Peyer's patch (tissue), 4 donors: Measurements from ENCODE around the gene FBXO9. TPM values are rescaled to one million over a fixed set of nuclear protein-coding genes. Genes with fewer than 3 reads are reported as not detected.

ENCODE experiments used
- DNase-seq, 3 donors: peaks; one replicate each; pipeline ENCODE4 v3.0.0-alpha.2; 2017 to 2019
- H3K27ac ChIP-seq, 4 donors: fragments of 200-600 bp; sonication (generic); one replicate each; pipeline ENCODE4 v1.5.1; 2016 to 2019
- H3K27me3 ChIP-seq, 2 donors: fragments of 200-600 bp; sonication (generic); one replicate each; pipeline ENCODE4 v1.5.1; 2019
- H3K36me3 ChIP-seq, 3 donors: fragments of 200-600 bp; sonication (generic); one replicate each; pipeline ENCODE4 v1.5.1; 2016 to 2019
- H3K4me1 ChIP-seq, 4 donors: fragments of 200-600 bp; sonication (generic); one replicate each; pipeline ENCODE4 v1.5.1; 2016 to 2019
- H3K4me3 ChIP-seq, 4 donors: fragments of 200-600 bp; sonication (generic); 1 replicate in 3 of 4; 2 replicates in 1 of 4; pipeline ENCODE4 v1.5.1; 2016 to 2019; ENCODE audit warnings: mild to moderate bottlenecking in 1 of 4
- H3K9me3 ChIP-seq, 4 donors: fragments of 200-600 bp; sonication (generic); one replicate each; pipeline ENCODE4 v1.5.1; 2016 to 2019; ENCODE audit warnings: mild to moderate bottlenecking in 1 of 4
- CTCF ChIP-seq, 6 experiments: fragments of 450-650 bp in 4 of 6; fragments of 200-600 bp in 2 of 6; sonication (generic) in 1 of 6; IDR thresholded peaks; one replicate each; pipeline ENCODE4 v1.5.1; 2017 to 2019; ENCODE audit warnings: antibody characterized with exemption in 6 of 6, mild to moderate bottlenecking in 3 of 6, moderate library complexity in 1 of 6
- POLR2A ChIP-seq, 2 donors: fragments of 450-650 bp; IDR thresholded peaks; one replicate each; pipeline ENCODE4 v1.5.1; 2017; ENCODE audit warnings: antibody characterized with exemption in 2 of 2, mild to moderate bottlenecking in 2 of 2, moderate library complexity in 2 of 2
- total RNA-seq, 4 donors: library from RNA; depleted of rRNA; stranded (reverse); fragments of >200 nt; gene quantifications; one replicate each; pipeline ENCODE4 v1.1.0, GENCODE V29; 2016

FBXO9 gene
- total RNA-seq, 4 donors from 2014 or later = 62.5 to 109 (median 76.6) TPM

- TF ChIP-seq POLR2A (IDR thresholded peaks at IDR 0.05) (no peak), CTCF (IDR thresholded peaks at IDR 0.05) (peak in 2 of 6 experiments; percentile 17 to 35)
- no peaks in the 10 kb centered on the region for H3K27me3 ChIP-seq
- peak; percentile 96 to 99 (median 97) for DNase-seq
- H3K4me1 ChIP-seq = peaks cover 0 to 37% (median 4%) of the 10 kb centered on the region in 4 donors
- H3K36me3 ChIP-seq = no peaks in the 10 kb centered on the region
- peak overlapping the region; percentile 84 to 95 (median 90) for H3K27ac ChIP-seq
- H3K9me3 ChIP-seq = no peaks in the 10 kb centered on the region
- H3K4me3 ChIP-seq = peak overlapping the region; percentile 92 to 99 (median 94)
Measured at GRCh38 chr6:53064726-53065265, 408 bp upstream of the FBXO9 start.

- Histone ChIP-seq H3K36me3 (no peaks in the 10 kb centered on the region), H3K27me3 (no peaks in the 10 kb centered on the region), H3K4me1 (peaks cover 0 to 28% (median 4%) of the 10 kb centered on the region in 4 donors), H3K4me3 (peak overlapping the region; percentile 92 to 99 (median 94)), H3K27ac (peak overlapping the region; percentile 84 to 95 (median 90)), H3K9me3 (no peaks in the 10 kb centered on the region)
- TF ChIP-seq POLR2A (IDR thresholded peaks at IDR 0.05) (no peak), CTCF (IDR thresholded peaks at IDR 0.05) (peak in 2 of 6 experiments; percentile 19 to 26)
- peak; percentile 47 to 64 (median 62) for DNase-seq
Measured at GRCh38 chr6:53066077-53066417, 843 bp downstream of the FBXO9 start.

GRCh38 chr6:53066874-53067706, 1.9 kb downstream of the FBXO9 start:
- Histone ChIP-seq H3K4me3 (no peak overlapping the region), H3K4me1 (peaks cover 0 to 28% (median 4%) of the 10 kb centered on the region in 4 donors), H3K27ac (no peak overlapping the region), H3K36me3 (peaks cover 0 to 5% (median 0%) of the 10 kb centered on the region in 3 donors), H3K9me3 (no peaks in the 10 kb centered on the region), H3K27me3 (no peaks in the 10 kb centered on the region)
- no peak for TF ChIP-seq CTCF (IDR thresholded peaks at IDR 0.05)
- no peak for TF ChIP-seq POLR2A (IDR thresholded peaks at IDR 0.05)
- no peak for DNase-seq

GRCh38 chr6:53067849-53068361, 2.7 kb downstream of the FBXO9 start:
- no peak for DNase-seq
- TF ChIP-seq POLR2A (IDR thresholded peaks at IDR 0.05) (no peak), CTCF (IDR thresholded peaks at IDR 0.05) (no peak)
- Histone ChIP-seq H3K36me3 (peaks cover 0 to 12% (median 0%) of the 10 kb centered on the region in 3 donors), H3K27me3 (no peaks in the 10 kb centered on the region), H3K27ac (no peak overlapping the region), H3K4me1 (peaks cover 0 to 28% (median 4%) of the 10 kb centered on the region in 4 donors), H3K9me3 (no peaks in the 10 kb centered on the region), H3K4me3 (no peak overlapping the region)

GRCh38 chr6:53069427-53069826, 4.2 kb downstream of the FBXO9 start:
- DNase-seq = no peak

More at GRCh38 chr6:53069427-53069826, 4.2 kb downstream of the FBXO9 start:
- H3K4me3 ChIP-seq = no peak overlapping the region
- H3K4me1 ChIP-seq = peaks cover 0 to 21% (median under 1%) of the 10 kb centered on the region in 4 donors
- TF ChIP-seq CTCF (IDR thresholded peaks at IDR 0.05) (no peak), POLR2A (IDR thresholded peaks at IDR 0.05) (no peak)
- no peaks in the 10 kb centered on the region for H3K9me3 ChIP-seq
- no peaks in the 10 kb centered on the region for H3K27me3 ChIP-seq
- peaks cover 0 to 27% (median 0%) of the 10 kb centered on the region in 3 donors for H3K36me3 ChIP-seq
- H3K27ac ChIP-seq = no peak overlapping the region
